Hepatic stellate cell (primary cell): ENCODE measurements around the gene NAE1.

ENCODE experiments used
- DNase-seq: peaks from one replicate; pipeline ENCODE4 v3.0.0; 2011; ENCODE audit warnings: low spot score

Gene NAE1

GRCh38 chr16:66849549-66849948 is 18.8 kb upstream of the NAE1 start:
- DNase-seq: no peak

- DNase-seq: no peak
These were observed 18.2 kb upstream of the NAE1 start for GRCh38 chr16:66849021-66849420.

GRCh38 chr16:66848172-66848571 is 17.4 kb upstream of the NAE1 start:
- DNase-seq: no peak

- no peak for DNase-seq
These were observed 16.8 kb upstream of the NAE1 start for GRCh38 chr16:66847533-66848067.

- DNase-seq: no peak
These were observed 16.1 kb upstream of the NAE1 start for GRCh38 chr16:66846831-66847230.

- DNase-seq: no peak
These were observed 15.5 kb upstream of the NAE1 start for GRCh38 chr16:66846266-66846665.

GRCh38 chr16:66845791-66846221 is 15.0 kb upstream of the NAE1 start:
- peak; percentile 63 for DNase-seq

- DNase-seq: no peak
These were observed 14.3 kb upstream of the NAE1 start for GRCh38 chr16:66845080-66845410.

- no peak for DNase-seq
These were observed 13.7 kb upstream of the NAE1 start, which contains the start of gene CA7 for GRCh38 chr16:66844342-66845079. Gene CA7 (plus strand): TSS chr16:66844414. CDS start chr16:66844488, 74 bp downstream.

- no peak for DNase-seq
These were observed 13.2 kb upstream of the NAE1 start for GRCh38 chr16:66844009-66844341.

GRCh38 chr16:66843191-66843590 is 12.4 kb upstream of the NAE1 start:
- DNase-seq: no peak

GRCh38 chr16:66842765-66843164 is 12.0 kb upstream of the NAE1 start:
- DNase-seq: no peak

GRCh38 chr16:66841366-66841765 is 10.6 kb upstream of the NAE1 start:
- DNase-seq: no peak

- no peak for DNase-seq
These were observed 10.1 kb upstream of the NAE1 start for GRCh38 chr16:66840883-66841282.

- DNase-seq: no peak
These were observed 4.0 kb upstream of the NAE1 start for GRCh38 chr16:66834746-66835145.

- DNase-seq: no peak
These were observed 2.0 kb upstream of the NAE1 start for GRCh38 chr16:66832661-66833305.

GRCh38 chr16:66832190-66832589 is 1.4 kb upstream of the NAE1 start:
- DNase-seq: no peak

GRCh38 chr16:66824006-66824405 is 6.8 kb downstream of the NAE1 start:
- DNase-seq: no peak

- no peak for DNase-seq
These were observed 16.0 kb downstream of the NAE1 start for GRCh38 chr16:66814734-66815133.

- DNase-seq: no peak
These were observed 19.7 kb downstream of the NAE1 start for GRCh38 chr16:66811043-66811442.

GRCh38 chr16:66810391-66810790 is 20.4 kb downstream of the NAE1 start:
- DNase-seq: no peak

GRCh38 chr16:66809765-66810164 is 21.0 kb downstream of the NAE1 start:
- no peak for DNase-seq

GRCh38 chr16:66802159-66802558 is 28.6 kb downstream of the NAE1 start:
- DNase-seq: no peak
